Suprapubic skin (tissue), 4 donors: ENCODE measurements around the gene LMX1A. TPM values are rescaled to one million over a fixed set of nuclear protein-coding genes. Genes with fewer than 3 reads are reported as not detected.

Experiments
- DNase-seq, 2 donors: peaks; one replicate each; pipeline ENCODE4 v3.0.0-alpha.2; 2019; ENCODE audit warnings: low spot score in 2 of 2
- H3K27ac ChIP-seq: fragments of 200-600 bp; sonication (generic); one replicate; pipeline ENCODE4 v1.5.1; 2019
- H3K27me3 ChIP-seq: fragments of 200-600 bp; sonication (generic); one replicate; pipeline ENCODE4 v1.5.1; 2019
- H3K36me3 ChIP-seq: fragments of 200-600 bp; sonication (generic); one replicate; pipeline ENCODE4 v1.5.1; 2019
- H3K4me1 ChIP-seq: fragments of 200-600 bp; sonication (generic); one replicate; pipeline ENCODE4 v1.5.1; 2019
- H3K4me3 ChIP-seq: fragments of 200-600 bp; sonication (generic); one replicate; pipeline ENCODE4 v1.5.1; 2019; ENCODE audit warnings: mild to moderate bottlenecking
- H3K9me3 ChIP-seq: fragments of 200-600 bp; sonication (generic); one replicate; pipeline ENCODE4 v1.5.1; 2019
- EP300 ChIP-seq: sonication (generic); formaldehyde crosslinking; IDR thresholded peaks from one replicate; pipeline ENCODE4 v1.6.1; 2017; ENCODE audit warnings: antibody characterized with exemption
- POLR2A ChIP-seq, 2 donors: fragments of 450-650 bp; IDR thresholded peaks; one replicate each; pipeline ENCODE4 v1.6.1; 2017; ENCODE audit warnings: antibody characterized with exemption in 2 of 2, mild to moderate bottlenecking in 2 of 2, moderate library complexity in 2 of 2
- POLR2AphosphoS5 ChIP-seq, 3 donors: sonication (generic); formaldehyde crosslinking; IDR thresholded peaks; one replicate each; pipeline ENCODE4 v1.6.1; 2017; ENCODE audit warnings: antibody characterized with exemption in 3 of 3
- WGBS: methylation state at CpG from one replicate; pipeline ENCODE4 v1.1.5; 2018; 5-methylcytosine and 5-hydroxymethylcytosine counted together
- total RNA-seq, 4 donors: library from RNA; depleted of rRNA; stranded (reverse); fragments of >200 nt; gene quantifications; one replicate each; pipeline ENCODE4 v1.1.0, GENCODE V29; 2016
- TF ChIP-seq, protein P1 (sequence below), 2 donors: fragments of 200-600 bp in 1 of 2; fragments of 450-650 bp in 1 of 2; sonication (generic) in 1 of 2; IDR thresholded peaks; one replicate each; pipeline ENCODE4 v1.5.1; 2016 to 2019; ENCODE audit warnings: antibody characterized with exemption in 2 of 2, mild to moderate bottlenecking in 1 of 2, moderate library complexity in 1 of 2

The LMX1A gene
- total RNA-seq, 4 donors from 2014 or later, result 0.44 TPM; not detected in 3

DNA sequence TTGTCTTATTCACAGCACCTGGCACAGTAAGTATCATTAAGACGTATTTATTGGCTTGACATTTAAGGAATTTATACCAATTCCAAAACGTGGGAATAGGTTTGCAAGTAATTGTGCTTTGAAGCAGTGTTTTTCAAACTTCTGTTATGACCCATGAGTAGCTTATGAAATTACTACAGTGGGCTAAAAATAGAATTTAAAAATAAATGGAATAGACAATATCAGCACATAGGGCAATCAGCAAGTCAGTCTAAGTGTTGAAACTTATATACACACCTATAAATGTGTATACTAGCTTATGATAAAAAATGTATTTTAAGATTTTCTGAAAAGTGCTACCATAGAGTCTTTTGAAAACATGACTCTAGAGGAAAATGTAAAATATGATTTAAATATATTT, 116.6 kb downstream of the LMX1A start:
- H3K4me3 ChIP-seq, result no peak overlapping the region
- WGBS, result 34% methylated on average over 2 of the region's 2 CpGs
- no peak overlapping the region for H3K27ac ChIP-seq
- TF ChIP-seq POLR2AphosphoS5 (IDR thresholded peaks at IDR 0.05) (no peak), POLR2A (IDR thresholded peaks at IDR 0.05) (no peak), EP300 (no peak)
- TF ChIP-seq, protein P1, sequence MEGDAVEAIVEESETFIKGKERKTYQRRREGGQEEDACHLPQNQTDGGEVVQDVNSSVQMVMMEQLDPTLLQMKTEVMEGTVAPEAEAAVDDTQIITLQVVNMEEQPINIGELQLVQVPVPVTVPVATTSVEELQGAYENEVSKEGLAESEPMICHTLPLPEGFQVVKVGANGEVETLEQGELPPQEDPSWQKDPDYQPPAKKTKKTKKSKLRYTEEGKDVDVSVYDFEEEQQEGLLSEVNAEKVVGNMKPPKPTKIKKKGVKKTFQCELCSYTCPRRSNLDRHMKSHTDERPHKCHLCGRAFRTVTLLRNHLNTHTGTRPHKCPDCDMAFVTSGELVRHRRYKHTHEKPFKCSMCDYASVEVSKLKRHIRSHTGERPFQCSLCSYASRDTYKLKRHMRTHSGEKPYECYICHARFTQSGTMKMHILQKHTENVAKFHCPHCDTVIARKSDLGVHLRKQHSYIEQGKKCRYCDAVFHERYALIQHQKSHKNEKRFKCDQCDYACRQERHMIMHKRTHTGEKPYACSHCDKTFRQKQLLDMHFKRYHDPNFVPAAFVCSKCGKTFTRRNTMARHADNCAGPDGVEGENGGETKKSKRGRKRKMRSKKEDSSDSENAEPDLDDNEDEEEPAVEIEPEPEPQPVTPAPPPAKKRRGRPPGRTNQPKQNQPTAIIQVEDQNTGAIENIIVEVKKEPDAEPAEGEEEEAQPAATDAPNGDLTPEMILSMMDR (IDR thresholded peaks at IDR 0.05), result no peak
- H3K27me3 ChIP-seq, result peaks cover 29% of the 10 kb centered on the region
- peaks cover 13% of the 10 kb centered on the region for H3K4me1 ChIP-seq
- no peaks in the 10 kb centered on the region for H3K9me3 ChIP-seq
- no peaks in the 10 kb centered on the region for H3K36me3 ChIP-seq
- no peak for DNase-seq

DNA sequence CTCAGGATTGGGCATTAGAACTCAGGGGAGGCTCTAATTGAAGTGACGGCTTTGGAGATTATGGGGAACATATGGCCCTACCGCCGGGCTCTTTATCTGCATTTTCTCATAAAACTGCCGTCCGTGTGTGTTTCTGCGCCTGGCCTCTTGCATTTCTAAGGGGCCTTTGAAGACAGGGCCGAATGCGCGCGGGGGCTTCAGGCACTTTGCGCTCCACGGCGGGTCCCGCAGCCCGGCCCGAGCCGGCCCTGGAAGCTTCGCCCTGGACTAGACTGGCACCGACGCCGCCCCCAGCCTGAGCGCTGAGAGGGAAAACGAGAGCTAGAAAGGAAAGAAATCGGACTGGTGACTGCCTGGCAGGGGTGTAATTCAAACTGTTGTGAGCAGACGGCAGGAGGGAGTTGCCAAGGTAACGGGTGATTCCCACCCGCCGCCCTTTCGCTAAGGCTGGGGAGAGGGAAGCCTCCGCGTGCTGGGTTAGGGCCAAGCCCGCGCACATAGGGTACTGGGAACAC, 120.7 kb downstream of the LMX1A start:
- no peak overlapping the region for H3K27ac ChIP-seq
- peak overlapping the region; percentile 52 for H3K4me3 ChIP-seq
- H3K27me3 ChIP-seq, result peaks cover 54% of the 10 kb centered on the region
- no peak for TF ChIP-seq POLR2AphosphoS5 (IDR thresholded peaks at IDR 0.05)
- TF ChIP-seq EP300, result no peak
- TF ChIP-seq, protein P1 (IDR thresholded peaks at IDR 0.05), result no peak
- TF ChIP-seq POLR2A (IDR thresholded peaks at IDR 0.05), result no peak
- no peaks in the 10 kb centered on the region for H3K36me3 ChIP-seq
- H3K9me3 ChIP-seq, result no peaks in the 10 kb centered on the region
- peaks cover 13% of the 10 kb centered on the region for H3K4me1 ChIP-seq
- no peak for DNase-seq
- WGBS, result 2% methylated on average over 27 of the region's 33 CpGs

DNA sequence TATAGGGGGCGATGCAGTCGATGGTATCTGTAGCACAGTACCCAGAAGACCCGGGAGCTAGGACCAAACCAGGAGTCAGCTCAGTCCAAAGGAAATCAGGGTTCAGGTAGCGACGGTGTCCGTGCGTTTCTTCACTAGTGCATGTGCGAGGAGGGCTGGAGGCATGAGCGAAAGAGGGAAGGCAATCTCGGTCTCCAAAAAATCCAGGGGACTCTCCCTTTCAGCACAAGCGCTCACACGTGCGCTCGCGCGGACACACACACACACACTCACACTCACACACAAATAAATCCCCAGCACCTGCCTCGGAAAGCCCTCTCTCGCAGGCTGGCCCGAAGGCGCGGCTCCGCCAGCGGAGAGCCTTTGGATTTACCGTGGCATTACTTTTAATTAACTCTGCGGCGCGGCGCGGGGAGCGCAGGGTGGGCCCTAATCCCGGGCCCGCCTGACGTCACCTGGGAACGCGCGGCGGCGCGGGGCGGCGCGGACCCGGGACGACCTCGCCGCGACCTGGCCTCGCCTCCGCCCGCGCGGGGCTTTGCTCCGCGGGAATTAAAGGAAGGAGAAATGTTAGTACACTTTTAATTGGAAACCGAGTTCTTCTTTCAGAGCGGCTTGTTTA, 121.2 kb downstream of the LMX1A start:
- Histone ChIP-seq H3K4me3 (peak overlapping the region; percentile 52), H3K36me3 (no peaks in the 10 kb centered on the region), H3K4me1 (peaks cover 13% of the 10 kb centered on the region), H3K27me3 (peaks cover 51% of the 10 kb centered on the region), H3K27ac (no peak overlapping the region), H3K9me3 (no peaks in the 10 kb centered on the region)
- DNase-seq, result no peak
- TF ChIP-seq POLR2A (IDR thresholded peaks at IDR 0.05) (no peak), POLR2AphosphoS5 (IDR thresholded peaks at IDR 0.05) (no peak), EP300 (no peak)
- TF ChIP-seq, protein P1 (IDR thresholded peaks at IDR 0.05), result no peak
- 5% methylated on average over 30 of the region's 56 CpGs for WGBS

DNA sequence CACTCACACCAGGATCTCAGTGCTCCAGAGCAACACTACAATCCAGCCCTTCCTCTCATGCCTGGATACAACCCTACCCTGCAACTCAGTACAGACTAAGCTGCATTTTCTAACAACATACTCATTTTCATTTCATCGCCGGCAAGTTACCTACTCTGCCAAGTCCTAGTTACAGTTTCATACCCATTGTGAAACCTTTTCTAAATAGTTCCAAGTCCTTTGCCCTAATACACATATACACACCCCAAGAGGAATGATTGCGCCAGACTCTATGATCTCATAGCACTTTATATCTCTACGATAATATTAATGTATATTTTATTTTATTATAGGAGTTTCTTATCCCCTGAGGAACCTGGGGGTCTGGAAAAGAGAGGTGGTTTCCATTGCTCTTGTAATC, 122.4 kb downstream of the LMX1A start:
- no peak for DNase-seq
- Histone ChIP-seq H3K4me3 (no peak overlapping the region), H3K27ac (no peak overlapping the region), H3K27me3 (peaks cover 51% of the 10 kb centered on the region), H3K36me3 (no peaks in the 10 kb centered on the region), H3K4me1 (peaks cover 13% of the 10 kb centered on the region), H3K9me3 (no peaks in the 10 kb centered on the region)
- 86% methylated on average over 4 of the region's 4 CpGs for WGBS
- TF ChIP-seq POLR2A (IDR thresholded peaks at IDR 0.05), result no peak
- no peak for TF ChIP-seq EP300
- TF ChIP-seq POLR2AphosphoS5 (IDR thresholded peaks at IDR 0.05), result no peak
- TF ChIP-seq, protein P1 (IDR thresholded peaks at IDR 0.05), result no peak

DNA sequence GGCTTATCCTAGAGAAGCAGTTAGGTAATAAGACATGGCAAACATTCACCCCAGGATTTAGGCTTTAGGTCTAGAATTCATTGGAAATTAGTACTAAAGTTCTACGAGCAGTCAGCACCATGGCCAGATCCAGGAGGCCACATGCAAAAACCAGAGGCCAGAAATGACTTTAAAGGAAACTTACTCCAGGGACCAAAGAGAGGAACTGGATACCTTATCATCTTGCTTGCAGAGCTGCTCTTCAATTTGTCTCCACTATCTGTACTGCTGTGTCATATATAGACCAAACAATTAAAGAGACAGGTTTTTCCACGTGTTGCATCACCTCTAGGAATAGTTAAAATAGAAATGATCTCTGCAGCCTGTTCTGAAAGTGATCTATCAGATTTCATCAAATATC, 127.8 kb downstream of the LMX1A start:
- Histone ChIP-seq H3K27me3 (peaks cover 25% of the 10 kb centered on the region), H3K4me3 (no peak overlapping the region), H3K4me1 (no peaks in the 10 kb centered on the region), H3K36me3 (no peaks in the 10 kb centered on the region), H3K9me3 (no peaks in the 10 kb centered on the region), H3K27ac (no peak overlapping the region)
- WGBS, result 18% methylated on average over 2 of the region's 2 CpGs
- no peak for DNase-seq
- TF ChIP-seq POLR2A (IDR thresholded peaks at IDR 0.05) (no peak), POLR2AphosphoS5 (IDR thresholded peaks at IDR 0.05) (no peak), EP300 (no peak)
- TF ChIP-seq, protein P1 (IDR thresholded peaks at IDR 0.05), result no peak
